ENCODE results near the gene ODAPH.
A peak's percentile ranks its signal among the peaks of the same experiment; 100 is the strongest.

The ODAPH gene

DNA sequence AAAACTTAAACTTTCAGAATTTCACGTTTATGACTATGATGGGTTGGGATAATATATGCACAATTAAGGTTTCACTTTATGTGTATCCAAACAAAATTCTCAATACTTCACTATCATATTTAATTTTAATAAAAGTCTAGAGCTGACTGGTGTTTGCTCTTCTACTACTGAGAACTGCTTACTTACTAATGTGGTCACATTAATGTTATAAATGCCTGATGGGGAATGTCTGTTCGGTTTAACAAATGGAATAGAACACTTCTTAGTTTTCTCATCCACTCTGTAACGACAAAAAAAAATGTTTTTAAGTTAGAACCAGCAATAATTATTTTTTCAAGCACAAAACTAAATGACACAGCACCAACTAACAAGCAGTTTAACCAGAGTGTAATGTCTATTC lies 40.2 kb downstream of the ODAPH start:
- no peaks in the 10 kb centered on the region for H3K27me3 ChIP-seq (ENCODE audit: insufficient read depth, low read length)
- H2AFZ ChIP-seq (ENCODE audit: insufficient read depth, low read length, poor library complexity): no peak overlapping the region
- DNase-seq: no peak
- no peak overlapping the region for H4K12ac ChIP-seq (ENCODE audit: low read depth, low read length)
- no peak overlapping the region for H3K4me3 ChIP-seq (ENCODE audit: low read depth, low read length)
- no peak overlapping the region for H3K4ac ChIP-seq (ENCODE audit: low read depth, low read length)
- WGBS (ENCODE audit: extremely low coverage, insufficient coverage, insufficient read length): no CpG with 5 or more reads among the region's 3 CpGs
- H3K4me1 ChIP-seq (ENCODE audit: control insufficient read depth in 1 of 2, insufficient read depth in 2 of 2, low read length in 2 of 2): no peaks in the 10 kb centered on the region
- no peak overlapping the region for H3K23ac ChIP-seq (ENCODE audit: low read length)
- H2BK120ac ChIP-seq (ENCODE audit: insufficient read depth, low read length, poor library complexity): no peak overlapping the region
- H3K9ac ChIP-seq (ENCODE audit: low read length): no peak overlapping the region
- no peak overlapping the region for H2AK5ac ChIP-seq (ENCODE audit: low read length)
- H4K91ac ChIP-seq (ENCODE audit: low read depth, low read length): no peak overlapping the region
- H3K27ac ChIP-seq (ENCODE audit: low read depth, low read length): no peak overlapping the region
- no peak overlapping the region for H2BK5ac ChIP-seq (ENCODE audit: low read depth, low read length, poor library complexity)
- H3K14ac ChIP-seq (ENCODE audit: low read length): no peak overlapping the region
- no peaks in the 10 kb centered on the region for H3K36me3 ChIP-seq (ENCODE audit: control insufficient read depth in 1 of 2, insufficient read depth in 2 of 2, low read length in 2 of 2)
- H4K8ac ChIP-seq (ENCODE audit: low read depth, low read length): no peak overlapping the region
- no peak overlapping the region for H2BK12ac ChIP-seq (ENCODE audit: low read length)
- no peak overlapping the region for H3K4me2 ChIP-seq (ENCODE audit: low read length)
- H3K18ac ChIP-seq (ENCODE audit: low read length): no peak overlapping the region
- no peaks in the 10 kb centered on the region for H3K79me2 ChIP-seq (ENCODE audit: control insufficient read depth, insufficient read depth, low read length, poor library complexity)
- no peaks in the 10 kb centered on the region for H3K79me1 ChIP-seq (ENCODE audit: low read length)
- no peaks in the 10 kb centered on the region for H3K9me3 ChIP-seq (ENCODE audit: insufficient read depth, low read depth, low read length)

DNA sequence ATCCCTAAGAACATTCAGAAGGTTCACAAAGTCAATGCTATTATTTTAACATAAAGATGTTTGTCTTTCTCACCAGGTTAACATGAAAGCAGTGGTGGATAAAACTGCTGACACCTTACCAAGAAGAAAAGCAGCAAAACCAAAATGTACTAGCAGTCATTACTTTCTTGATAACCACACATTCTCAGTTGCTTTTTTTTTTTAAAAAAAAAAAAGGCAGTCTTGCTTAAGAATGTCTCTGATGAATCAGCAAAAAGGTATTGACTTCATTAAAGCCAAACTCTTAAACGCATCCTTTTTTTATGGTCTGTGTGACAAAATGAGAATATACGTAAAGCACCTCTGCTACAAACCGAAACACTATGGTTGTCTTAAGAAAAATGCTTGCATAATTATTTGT lies 42.5 kb downstream of the ODAPH start:
- Histone ChIP-seq H2BK120ac (ENCODE audit: insufficient read depth, low read length, poor library complexity) (no peak overlapping the region), H3K4me1 (ENCODE audit: control insufficient read depth in 1 of 2, insufficient read depth in 2 of 2, low read length in 2 of 2) (no peaks in the 10 kb centered on the region), H3K14ac (ENCODE audit: low read length) (no peak overlapping the region), H3K4me2 (ENCODE audit: low read length) (no peak overlapping the region), H3K9me3 (ENCODE audit: insufficient read depth, low read depth, low read length) (no peaks in the 10 kb centered on the region), H3K79me1 (ENCODE audit: low read length) (no peaks in the 10 kb centered on the region), H3K23ac (ENCODE audit: low read length) (no peak overlapping the region), H2AFZ (ENCODE audit: insufficient read depth, low read length, poor library complexity) (no peak overlapping the region), H3K27me3 (ENCODE audit: insufficient read depth, low read length) (no peaks in the 10 kb centered on the region), H3K79me2 (ENCODE audit: control insufficient read depth, insufficient read depth, low read length, poor library complexity) (no peaks in the 10 kb centered on the region), H3K18ac (ENCODE audit: low read length) (no peak overlapping the region), H4K8ac (ENCODE audit: low read depth, low read length) (no peak overlapping the region), H4K91ac (ENCODE audit: low read depth, low read length) (no peak overlapping the region), H3K36me3 (ENCODE audit: control insufficient read depth in 1 of 2, insufficient read depth in 2 of 2, low read length in 2 of 2) (no peaks in the 10 kb centered on the region), H3K27ac (ENCODE audit: low read depth, low read length) (no peak overlapping the region), H3K4me3 (ENCODE audit: low read depth, low read length) (no peak overlapping the region), H3K4ac (ENCODE audit: low read depth, low read length) (no peak overlapping the region), H3K9ac (ENCODE audit: low read length) (no peak overlapping the region), H2BK12ac (ENCODE audit: low read length) (no peak overlapping the region), H2BK5ac (ENCODE audit: low read depth, low read length, poor library complexity) (no peak overlapping the region), H4K12ac (ENCODE audit: low read depth, low read length) (no peak overlapping the region), H2AK5ac (ENCODE audit: low read length) (no peak overlapping the region)
- no CpG with 5 or more reads among the region's 3 CpGs for WGBS (ENCODE audit: extremely low coverage, insufficient coverage, insufficient read length)
- DNase-seq: peak in 1 of 2 donors; percentile 21

DNA sequence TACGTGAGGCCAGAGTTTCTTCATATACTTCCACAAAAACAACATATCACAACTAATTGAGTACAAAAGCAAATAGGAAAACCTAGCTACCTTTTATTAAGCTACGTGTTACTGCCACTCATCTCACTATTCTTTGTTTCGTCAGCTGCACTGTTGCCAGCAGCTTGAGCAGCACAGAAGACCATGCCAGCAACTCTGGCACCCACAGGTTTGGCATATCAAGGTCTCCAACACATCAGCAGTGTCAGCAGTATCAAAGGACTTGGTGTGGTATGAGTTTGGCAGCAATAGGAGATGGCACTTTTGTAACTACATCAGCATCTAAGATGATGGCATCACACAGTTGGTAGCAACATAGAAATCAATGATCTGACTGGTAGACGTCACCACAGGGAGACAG lies 43.8 kb downstream of the ODAPH start:
- no peaks in the 10 kb centered on the region for H3K27me3 ChIP-seq (ENCODE audit: insufficient read depth, low read length)
- no CpG with 5 or more reads among the region's 4 CpGs for WGBS (ENCODE audit: extremely low coverage, insufficient coverage, insufficient read length)
- no peak overlapping the region for H3K23ac ChIP-seq (ENCODE audit: low read length)

DNA sequence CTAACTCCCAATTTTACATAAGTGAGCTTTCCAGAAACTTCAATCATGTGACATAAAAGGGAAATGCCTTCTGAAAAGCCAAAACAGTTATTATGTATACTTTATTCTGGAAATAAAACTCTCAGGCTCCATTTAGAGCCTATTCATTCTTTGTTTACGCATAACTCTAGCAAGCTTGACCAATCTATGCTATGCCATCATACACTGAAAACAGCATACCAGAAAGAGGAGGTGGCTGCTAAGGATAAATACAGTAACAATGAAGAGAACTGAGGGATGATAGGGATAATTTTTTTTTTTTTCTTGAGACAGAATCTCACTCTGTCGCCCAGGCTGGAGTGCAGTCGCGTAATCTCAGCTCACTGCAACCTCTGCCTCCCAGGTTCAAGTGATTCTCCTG lies 50.1 kb downstream of the ODAPH start:
- no peak for DNase-seq
- no peaks in the 10 kb centered on the region for H3K79me2 ChIP-seq (ENCODE audit: control insufficient read depth, insufficient read depth, low read length, poor library complexity)
- H4K12ac ChIP-seq (ENCODE audit: low read depth, low read length): no peak overlapping the region
- no peak overlapping the region for H3K4me2 ChIP-seq (ENCODE audit: low read length)
- no peak overlapping the region for H3K23ac ChIP-seq (ENCODE audit: low read length)
- no peak overlapping the region for H2BK120ac ChIP-seq (ENCODE audit: insufficient read depth, low read length, poor library complexity)
- H3K36me3 ChIP-seq (ENCODE audit: control insufficient read depth in 1 of 2, insufficient read depth in 2 of 2, low read length in 2 of 2): no peaks in the 10 kb centered on the region
- no peak overlapping the region for H2BK5ac ChIP-seq (ENCODE audit: low read depth, low read length, poor library complexity)
- H2BK12ac ChIP-seq (ENCODE audit: low read length): no peak overlapping the region
- no peak overlapping the region for H3K4ac ChIP-seq (ENCODE audit: low read depth, low read length)
- H2AK5ac ChIP-seq (ENCODE audit: low read length): no peak overlapping the region
- H3K9ac ChIP-seq (ENCODE audit: low read length): no peak overlapping the region
- H4K8ac ChIP-seq (ENCODE audit: low read depth, low read length): no peak overlapping the region
- no CpG with 5 or more reads among the region's 4 CpGs for WGBS (ENCODE audit: extremely low coverage, insufficient coverage, insufficient read length)
- H3K79me1 ChIP-seq (ENCODE audit: low read length): no peaks in the 10 kb centered on the region
- H3K27me3 ChIP-seq (ENCODE audit: insufficient read depth, low read length): no peaks in the 10 kb centered on the region
- H3K9me3 ChIP-seq (ENCODE audit: insufficient read depth, low read depth, low read length): no peaks in the 10 kb centered on the region
- H3K27ac ChIP-seq (ENCODE audit: low read depth, low read length): no peak overlapping the region
- no peak overlapping the region for H3K4me3 ChIP-seq (ENCODE audit: low read depth, low read length)
- no peak overlapping the region for H4K91ac ChIP-seq (ENCODE audit: low read depth, low read length)
- no peak overlapping the region for H3K14ac ChIP-seq (ENCODE audit: low read length)
- no peak overlapping the region for H2AFZ ChIP-seq (ENCODE audit: insufficient read depth, low read length, poor library complexity)
- no peak overlapping the region for H3K18ac ChIP-seq (ENCODE audit: low read length)
- no peaks in the 10 kb centered on the region for H3K4me1 ChIP-seq (ENCODE audit: control insufficient read depth in 1 of 2, insufficient read depth in 2 of 2, low read length in 2 of 2)

More for the DNA sequence above, 43.8 kb downstream of the ODAPH start:
- Histone ChIP-seq H2BK120ac (ENCODE audit: insufficient read depth, low read length, poor library complexity) (no peak overlapping the region), H3K9me3 (ENCODE audit: insufficient read depth, low read depth, low read length) (no peaks in the 10 kb centered on the region), H3K18ac (ENCODE audit: low read length) (no peak overlapping the region), H3K36me3 (ENCODE audit: control insufficient read depth in 1 of 2, insufficient read depth in 2 of 2, low read length in 2 of 2) (no peaks in the 10 kb centered on the region), H3K14ac (ENCODE audit: low read length) (no peak overlapping the region), H3K79me2 (ENCODE audit: control insufficient read depth, insufficient read depth, low read length, poor library complexity) (no peaks in the 10 kb centered on the region), H2AFZ (ENCODE audit: insufficient read depth, low read length, poor library complexity) (no peak overlapping the region), H3K27ac (ENCODE audit: low read depth, low read length) (no peak overlapping the region), H4K12ac (ENCODE audit: low read depth, low read length) (no peak overlapping the region), H3K4me3 (ENCODE audit: low read depth, low read length) (no peak overlapping the region), H3K4ac (ENCODE audit: low read depth, low read length) (no peak overlapping the region), H2BK5ac (ENCODE audit: low read depth, low read length, poor library complexity) (no peak overlapping the region), H3K4me2 (ENCODE audit: low read length) (no peak overlapping the region), H4K91ac (ENCODE audit: low read depth, low read length) (no peak overlapping the region), H2BK12ac (ENCODE audit: low read length) (no peak overlapping the region), H3K79me1 (ENCODE audit: low read length) (no peaks in the 10 kb centered on the region), H3K4me1 (ENCODE audit: control insufficient read depth in 1 of 2, insufficient read depth in 2 of 2, low read length in 2 of 2) (no peaks in the 10 kb centered on the region), H4K8ac (ENCODE audit: low read depth, low read length) (no peak overlapping the region), H2AK5ac (ENCODE audit: low read length) (peak overlapping the region; percentile 37), H3K9ac (ENCODE audit: low read length) (no peak overlapping the region)
- no peak for DNase-seq
